ENCODE measurements around the gene TMEM273. TPM values are rescaled to one million over a fixed set of nuclear protein-coding genes. Genes with fewer than 3 reads are reported as not detected.

The TMEM273 gene
- total RNA-seq, 1 experiment from 2014 or later: 0.09 TPM

DNA sequence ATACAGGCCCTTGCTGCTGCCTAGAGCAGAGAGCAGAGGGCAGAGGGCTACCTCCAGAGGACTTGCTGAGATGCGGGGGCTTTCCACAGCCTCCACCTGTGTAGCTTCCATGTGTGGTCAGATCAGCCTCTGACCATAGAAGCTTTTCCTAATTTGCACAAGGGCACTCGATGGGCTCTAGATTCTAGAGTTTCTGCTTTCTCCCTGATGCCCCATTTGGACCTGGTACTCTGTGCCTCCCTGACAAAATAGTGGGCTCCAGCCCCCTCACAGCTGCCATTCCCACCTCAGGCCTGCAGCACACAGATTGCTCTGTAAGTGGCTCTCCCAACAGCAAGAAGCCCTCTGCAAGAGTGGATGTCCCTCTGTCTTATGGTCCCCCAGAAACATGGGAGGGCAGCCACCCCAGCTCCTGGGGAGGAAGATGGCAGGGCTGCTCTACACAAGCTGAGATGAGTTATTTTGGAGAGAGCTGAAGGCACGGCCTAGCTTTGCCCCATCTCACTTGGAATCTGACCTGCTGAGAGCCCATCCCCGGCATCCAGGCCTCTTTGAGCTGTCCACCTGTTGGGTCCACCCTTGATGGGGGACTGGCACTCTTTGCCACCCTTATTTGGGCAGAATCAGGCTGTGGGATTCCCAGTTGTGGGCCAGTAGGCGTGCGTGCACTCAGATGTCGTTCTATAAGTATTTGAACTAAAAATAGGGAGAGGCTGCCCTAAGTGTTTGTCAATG lies 16.7 kb downstream of the TMEM273 start:
- no peak for ATAC-seq
- CTCF ChIA-PET: interaction anchor here (2.7 kb wide), 1 partner anchor 10 kb away, joined by 7 read pairs; no protein-coding TSS in a partner anchor

More for the DNA sequence above, 16.7 kb downstream of the TMEM273 start:
- no peak for TF ChIP-seq FOXP1 (CRISPR knock-in tag; IDR thresholded peaks at IDR 0.05; ENCODE audit: borderline replicate concordance)
- TF ChIP-seq, protein P1, sequence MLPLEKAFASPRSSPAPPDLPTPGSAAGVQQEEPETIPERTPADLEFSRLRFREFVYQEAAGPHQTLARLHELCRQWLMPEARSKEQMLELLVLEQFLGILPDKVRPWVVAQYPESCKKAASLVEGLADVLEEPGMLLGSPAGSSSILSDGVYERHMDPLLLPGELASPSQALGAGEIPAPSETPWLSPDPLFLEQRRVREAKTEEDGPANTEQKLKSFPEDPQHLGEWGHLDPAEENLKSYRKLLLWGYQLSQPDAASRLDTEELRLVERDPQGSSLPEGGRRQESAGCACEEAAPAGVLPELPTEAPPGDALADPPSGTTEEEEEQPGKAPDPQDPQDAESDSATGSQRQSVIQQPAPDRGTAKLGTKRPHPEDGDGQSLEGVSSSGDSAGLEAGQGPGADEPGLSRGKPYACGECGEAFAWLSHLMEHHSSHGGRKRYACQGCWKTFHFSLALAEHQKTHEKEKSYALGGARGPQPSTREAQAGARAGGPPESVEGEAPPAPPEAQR (CRISPR knock-in tag; IDR thresholded peaks at IDR 0.05): no peak
- TF ChIP-seq, protein P2, sequence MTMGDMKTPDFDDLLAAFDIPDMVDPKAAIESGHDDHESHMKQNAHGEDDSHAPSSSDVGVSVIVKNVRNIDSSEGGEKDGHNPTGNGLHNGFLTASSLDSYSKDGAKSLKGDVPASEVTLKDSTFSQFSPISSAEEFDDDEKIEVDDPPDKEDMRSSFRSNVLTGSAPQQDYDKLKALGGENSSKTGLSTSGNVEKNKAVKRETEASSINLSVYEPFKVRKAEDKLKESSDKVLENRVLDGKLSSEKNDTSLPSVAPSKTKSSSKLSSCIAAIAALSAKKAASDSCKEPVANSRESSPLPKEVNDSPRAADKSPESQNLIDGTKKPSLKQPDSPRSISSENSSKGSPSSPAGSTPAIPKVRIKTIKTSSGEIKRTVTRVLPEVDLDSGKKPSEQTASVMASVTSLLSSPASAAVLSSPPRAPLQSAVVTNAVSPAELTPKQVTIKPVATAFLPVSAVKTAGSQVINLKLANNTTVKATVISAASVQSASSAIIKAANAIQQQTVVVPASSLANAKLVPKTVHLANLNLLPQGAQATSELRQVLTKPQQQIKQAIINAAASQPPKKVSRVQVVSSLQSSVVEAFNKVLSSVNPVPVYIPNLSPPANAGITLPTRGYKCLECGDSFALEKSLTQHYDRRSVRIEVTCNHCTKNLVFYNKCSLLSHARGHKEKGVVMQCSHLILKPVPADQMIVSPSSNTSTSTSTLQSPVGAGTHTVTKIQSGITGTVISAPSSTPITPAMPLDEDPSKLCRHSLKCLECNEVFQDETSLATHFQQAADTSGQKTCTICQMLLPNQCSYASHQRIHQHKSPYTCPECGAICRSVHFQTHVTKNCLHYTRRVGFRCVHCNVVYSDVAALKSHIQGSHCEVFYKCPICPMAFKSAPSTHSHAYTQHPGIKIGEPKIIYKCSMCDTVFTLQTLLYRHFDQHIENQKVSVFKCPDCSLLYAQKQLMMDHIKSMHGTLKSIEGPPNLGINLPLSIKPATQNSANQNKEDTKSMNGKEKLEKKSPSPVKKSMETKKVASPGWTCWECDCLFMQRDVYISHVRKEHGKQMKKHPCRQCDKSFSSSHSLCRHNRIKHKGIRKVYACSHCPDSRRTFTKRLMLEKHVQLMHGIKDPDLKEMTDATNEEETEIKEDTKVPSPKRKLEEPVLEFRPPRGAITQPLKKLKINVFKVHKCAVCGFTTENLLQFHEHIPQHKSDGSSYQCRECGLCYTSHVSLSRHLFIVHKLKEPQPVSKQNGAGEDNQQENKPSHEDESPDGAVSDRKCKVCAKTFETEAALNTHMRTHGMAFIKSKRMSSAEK (CRISPR knock-in tag; IDR thresholded peaks at IDR 0.05; ENCODE audit: borderline replicate concordance): no peak
- TF ChIP-seq TP53 (CRISPR knock-in tag; IDR thresholded peaks at IDR 0.05): no peak
- TF ChIP-seq GTF2I (CRISPR knock-in tag; conservative IDR thresholded peaks at IDR 0.05): no peak
- TF ChIP-seq CTCF (IDR thresholded peaks at IDR 0.05): no peak
- no peak for TF ChIP-seq JUN (CRISPR knock-in tag; IDR thresholded peaks at IDR 0.05)
- TF ChIP-seq GABPB1 (CRISPR knock-in tag; IDR thresholded peaks at IDR 0.05): no peak
- TF ChIP-seq, protein P3, sequence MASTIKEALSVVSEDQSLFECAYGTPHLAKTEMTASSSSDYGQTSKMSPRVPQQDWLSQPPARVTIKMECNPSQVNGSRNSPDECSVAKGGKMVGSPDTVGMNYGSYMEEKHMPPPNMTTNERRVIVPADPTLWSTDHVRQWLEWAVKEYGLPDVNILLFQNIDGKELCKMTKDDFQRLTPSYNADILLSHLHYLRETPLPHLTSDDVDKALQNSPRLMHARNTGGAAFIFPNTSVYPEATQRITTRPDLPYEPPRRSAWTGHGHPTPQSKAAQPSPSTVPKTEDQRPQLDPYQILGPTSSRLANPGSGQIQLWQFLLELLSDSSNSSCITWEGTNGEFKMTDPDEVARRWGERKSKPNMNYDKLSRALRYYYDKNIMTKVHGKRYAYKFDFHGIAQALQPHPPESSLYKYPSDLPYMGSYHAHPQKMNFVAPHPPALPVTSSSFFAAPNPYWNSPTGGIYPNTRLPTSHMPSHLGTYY (CRISPR knock-in tag; IDR thresholded peaks at IDR 0.05): no peak
- TF ChIP-seq FOXK1 (CRISPR knock-in tag; IDR thresholded peaks at IDR 0.05): no peak
- no peak for TF ChIP-seq ZNF232 (CRISPR knock-in tag; IDR thresholded peaks at IDR 0.05)
- TF ChIP-seq, protein P4, sequence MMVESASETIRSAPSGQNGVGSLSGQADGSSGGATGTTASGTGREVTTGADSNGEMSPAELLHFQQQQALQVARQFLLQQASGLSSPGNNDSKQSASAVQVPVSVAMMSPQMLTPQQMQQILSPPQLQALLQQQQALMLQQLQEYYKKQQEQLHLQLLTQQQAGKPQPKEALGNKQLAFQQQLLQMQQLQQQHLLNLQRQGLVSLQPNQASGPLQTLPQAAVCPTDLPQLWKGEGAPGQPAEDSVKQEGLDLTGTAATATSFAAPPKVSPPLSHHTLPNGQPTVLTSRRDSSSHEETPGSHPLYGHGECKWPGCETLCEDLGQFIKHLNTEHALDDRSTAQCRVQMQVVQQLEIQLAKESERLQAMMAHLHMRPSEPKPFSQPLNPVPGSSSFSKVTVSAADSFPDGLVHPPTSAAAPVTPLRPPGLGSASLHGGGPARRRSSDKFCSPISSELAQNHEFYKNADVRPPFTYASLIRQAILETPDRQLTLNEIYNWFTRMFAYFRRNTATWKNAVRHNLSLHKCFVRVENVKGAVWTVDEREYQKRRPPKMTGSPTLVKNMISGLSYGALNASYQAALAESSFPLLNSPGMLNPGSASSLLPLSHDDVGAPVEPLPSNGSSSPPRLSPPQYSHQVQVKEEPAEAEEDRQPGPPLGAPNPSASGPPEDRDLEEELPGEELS (CRISPR knock-in tag; IDR thresholded peaks at IDR 0.05): no peak
- TF ChIP-seq ZNF416 (CRISPR knock-in tag; IDR thresholded peaks at IDR 0.05): no peak
- TF ChIP-seq EMX1 (CRISPR knock-in tag; IDR thresholded peaks at IDR 0.05): no peak
- TF ChIP-seq, protein P5, sequence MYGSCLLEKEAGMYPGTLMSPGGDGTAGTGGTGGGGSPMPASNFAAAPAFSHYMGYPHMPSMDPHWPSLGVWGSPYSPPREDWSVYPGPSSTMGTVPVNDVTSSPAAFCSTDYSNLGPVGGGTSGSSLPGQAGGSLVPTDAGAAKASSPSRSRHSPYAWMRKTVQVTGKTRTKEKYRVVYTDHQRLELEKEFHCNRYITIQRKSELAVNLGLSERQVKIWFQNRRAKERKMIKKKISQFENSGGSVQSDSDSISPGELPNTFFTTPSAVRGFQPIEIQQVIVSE (CRISPR knock-in tag; IDR thresholded peaks at IDR 0.05; ENCODE audit: borderline replicate concordance): no peak
- POLR2A ChIA-PET: no interaction called here
- Mint-ChIP-seq H3K4me1 (peaks cover 12% of the 10 kb centered on the region; the same call in 1 of the 2 replicates), H3K27ac (no peak overlapping the region), H3K9me3 (no peaks in the 10 kb centered on the region), H3K4me3 (no peak overlapping the region), H3K36me3 (no peaks in the 10 kb centered on the region), H3K27me3 (ENCODE audit: low read depth) (no peaks in the 10 kb centered on the region; the same call in 1 of the 2 replicates)
- no peak for DNase-seq (ENCODE audit: low spot score)
